HG03378 (cell line): ENCODE measurements around the gene UNC50.
"Not testable (repeated sequence)": the region's sequence is repeated elsewhere in the genome, so short reads cannot be mapped to it uniquely, and the experiment has no call there.

Source experiments
- ATAC-seq: cut with Tn5 transposase; IDR thresholded peaks from one replicate; pipeline ENCODE4 v1.9.1; 2021; ENCODE audit warnings: mild to moderate bottlenecking, moderate library complexity; ENCODE audit not compliant: unreplicated experiment

UNC50 gene

DNA sequence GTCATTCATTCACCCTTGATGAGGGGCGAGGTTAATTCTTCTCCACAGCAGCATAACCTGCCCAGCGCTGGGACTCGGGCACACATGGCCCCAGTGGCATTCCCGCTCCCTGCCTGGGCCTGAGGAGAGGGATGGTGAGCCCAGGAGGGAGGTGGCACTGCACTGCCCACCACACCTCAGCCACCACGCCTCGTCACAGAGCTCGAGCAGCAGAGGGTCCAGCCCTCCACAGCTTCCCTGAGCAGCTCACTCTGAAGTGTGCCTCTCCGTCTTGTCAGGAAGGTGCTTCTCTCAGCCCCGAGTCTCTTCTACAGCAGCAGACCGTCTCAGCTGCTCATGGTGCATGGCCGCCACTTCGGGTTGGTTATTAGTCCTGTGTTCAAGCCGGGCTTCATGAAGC is 35.0 kb upstream of the UNC50 start:
- ATAC-seq, result no peak

DNA sequence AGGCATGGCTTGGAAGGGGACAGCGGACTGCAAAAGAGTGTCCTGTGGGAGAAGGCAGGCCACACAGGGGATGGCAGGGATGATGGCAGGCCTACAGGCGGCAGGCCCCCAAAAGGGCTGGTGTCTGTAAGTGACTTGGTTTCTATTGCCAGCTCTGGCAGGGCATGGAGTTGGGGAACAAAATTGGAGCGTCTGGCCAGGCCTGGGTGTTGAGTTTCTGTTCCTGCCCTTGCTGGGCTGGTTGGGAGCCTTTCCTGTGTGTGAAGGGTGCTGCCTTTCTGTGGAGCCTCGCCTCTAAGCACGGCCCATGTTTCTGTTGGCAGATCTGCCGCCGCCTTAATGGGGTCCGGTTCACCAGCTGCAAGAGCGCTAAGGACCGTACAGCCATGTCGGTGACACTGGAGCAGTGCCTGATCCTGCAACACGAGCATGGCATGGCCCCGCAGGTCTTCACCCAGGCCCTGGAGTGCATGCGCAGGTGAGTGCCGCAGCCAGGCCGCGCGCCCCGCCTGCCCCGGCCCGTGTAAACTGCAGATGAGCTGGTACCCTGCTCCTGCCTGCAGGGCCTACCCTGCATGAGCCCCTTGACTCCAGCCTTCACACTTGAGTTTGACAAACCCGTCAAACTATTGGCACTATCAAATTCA is 31.6 kb upstream of the UNC50 start:
- ATAC-seq, result no peak

DNA sequence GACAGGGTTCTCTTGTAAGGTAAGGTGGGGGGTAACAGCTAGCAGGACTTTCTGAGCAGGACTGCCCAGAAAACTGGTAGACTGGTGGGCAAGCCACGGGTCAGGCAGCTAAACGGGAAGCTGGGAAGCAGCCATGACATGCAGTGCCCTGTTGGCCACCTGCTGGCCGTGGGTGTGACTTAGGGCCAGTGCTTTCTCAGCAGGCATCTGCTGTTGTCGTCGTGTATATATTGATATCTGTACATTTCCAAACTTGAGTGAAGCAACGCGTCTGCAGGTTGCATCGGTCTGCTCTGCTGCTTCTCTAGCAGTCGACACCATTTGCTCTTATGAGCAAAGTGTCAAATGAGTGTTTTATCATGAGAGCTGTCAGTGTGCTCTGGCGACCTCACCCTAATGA is 31.1 kb upstream of the UNC50 start:
- no peak for ATAC-seq

DNA sequence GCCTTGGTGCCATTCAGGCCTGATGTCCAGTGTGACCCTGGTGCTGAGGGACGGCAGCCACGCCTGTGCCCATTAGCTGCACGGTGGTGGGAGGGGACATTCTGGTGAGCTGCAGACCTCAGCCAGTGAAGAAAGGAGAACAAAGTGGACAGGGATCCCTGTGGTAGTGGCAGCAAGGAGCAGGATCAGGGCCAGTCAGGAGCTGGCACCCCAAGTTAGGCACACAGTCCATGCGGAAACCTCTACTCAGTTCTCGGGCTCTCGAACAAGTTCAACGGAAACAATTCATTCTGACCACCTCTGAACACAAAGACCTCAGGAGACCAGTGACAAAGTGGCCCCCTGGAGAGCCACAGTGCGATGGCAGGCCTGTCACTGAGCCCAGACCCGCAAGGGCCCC is 30.2 kb upstream of the UNC50 start:
- no peak for ATAC-seq

DNA sequence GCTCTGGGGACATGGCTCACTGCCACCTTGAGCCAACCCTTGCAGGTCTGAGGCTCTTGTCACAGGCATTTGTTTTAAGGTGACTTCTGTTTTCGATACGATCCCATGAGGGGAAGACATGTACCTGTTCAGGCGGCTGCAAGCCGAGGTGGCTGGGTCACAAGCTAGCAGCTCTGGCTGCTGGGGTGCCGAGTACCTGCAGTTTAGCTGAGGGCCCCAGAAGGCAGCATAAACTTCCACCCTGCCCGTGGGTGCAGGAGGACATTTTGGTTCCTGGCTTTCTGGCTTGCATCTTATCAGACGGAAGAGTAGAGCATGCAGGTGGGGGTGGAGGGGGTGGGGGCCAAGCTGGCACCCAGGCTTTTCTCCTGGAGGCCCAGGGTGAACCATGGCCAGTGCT is 28.5 kb upstream of the UNC50 start:
- ATAC-seq, result no peak

DNA sequence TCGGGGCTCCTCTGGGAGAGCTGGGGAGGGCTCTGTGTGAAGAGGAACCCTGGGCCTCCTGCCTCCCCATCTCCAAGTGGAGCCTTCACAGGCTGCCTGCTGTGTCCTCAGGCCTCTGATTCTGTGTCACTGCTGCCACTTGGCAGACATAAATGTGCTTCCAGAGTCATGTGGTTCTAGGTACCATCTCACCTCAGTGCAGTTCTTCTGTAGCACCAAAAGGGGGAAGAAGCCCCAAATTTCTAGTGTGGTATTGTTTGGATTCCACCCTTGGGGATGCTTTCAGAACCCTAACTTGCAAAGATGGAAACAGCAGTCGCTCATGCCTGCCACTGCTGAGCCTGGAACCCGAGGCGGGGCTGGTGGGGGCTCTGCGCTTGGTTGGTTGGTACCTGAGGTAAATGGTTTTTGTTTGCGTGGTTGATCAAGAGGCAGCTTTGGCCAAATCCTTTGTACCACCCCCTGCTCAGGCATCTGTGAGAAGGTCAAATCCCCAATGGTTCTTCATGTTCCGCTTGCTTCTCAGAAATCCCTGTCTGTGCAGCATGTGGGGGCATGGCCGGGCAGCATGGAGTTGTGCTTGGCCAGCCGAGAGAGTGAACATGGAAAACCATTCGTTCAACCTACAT is 27.6 kb upstream of the UNC50 start:
- no peak for ATAC-seq

DNA sequence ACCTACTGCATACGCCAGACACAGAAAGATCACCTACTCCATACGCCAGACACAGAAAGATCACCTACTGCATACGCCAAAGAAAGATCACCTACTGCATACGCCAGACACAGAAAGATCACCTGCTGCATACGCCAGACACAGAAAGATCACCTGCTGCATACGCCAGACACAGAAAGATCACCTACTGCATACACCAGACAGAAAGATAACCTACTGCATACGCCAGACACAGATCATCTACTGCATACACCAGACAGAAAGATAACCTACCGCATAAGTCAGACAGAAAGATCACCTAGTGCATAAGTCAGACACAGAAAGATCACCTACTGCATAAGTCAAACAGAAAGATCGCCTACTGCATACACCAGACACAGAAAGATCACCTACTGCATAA is 25.9 kb upstream of the UNC50 start:
- ATAC-seq, result no peak

DNA sequence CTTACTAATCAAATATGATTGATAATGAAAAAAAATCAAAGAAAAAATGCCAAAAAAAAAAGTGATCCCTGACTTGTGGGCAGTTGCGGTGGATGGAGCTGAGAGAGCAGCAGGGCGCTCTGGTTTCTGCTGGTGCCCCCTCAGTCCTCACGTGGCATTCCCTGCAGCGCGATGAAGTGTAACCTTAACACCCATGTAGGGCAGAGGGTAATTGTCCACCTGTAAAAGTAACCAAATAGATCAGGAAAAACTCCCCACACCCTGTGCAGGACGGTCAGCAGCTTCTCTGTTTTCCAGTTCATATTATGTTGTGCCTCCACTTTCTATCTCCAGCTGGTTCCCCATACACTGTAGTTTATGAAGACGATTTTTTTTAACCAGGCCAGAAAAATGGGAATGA is 25.1 kb upstream of the UNC50 start:
- ATAC-seq, result no peak

DNA sequence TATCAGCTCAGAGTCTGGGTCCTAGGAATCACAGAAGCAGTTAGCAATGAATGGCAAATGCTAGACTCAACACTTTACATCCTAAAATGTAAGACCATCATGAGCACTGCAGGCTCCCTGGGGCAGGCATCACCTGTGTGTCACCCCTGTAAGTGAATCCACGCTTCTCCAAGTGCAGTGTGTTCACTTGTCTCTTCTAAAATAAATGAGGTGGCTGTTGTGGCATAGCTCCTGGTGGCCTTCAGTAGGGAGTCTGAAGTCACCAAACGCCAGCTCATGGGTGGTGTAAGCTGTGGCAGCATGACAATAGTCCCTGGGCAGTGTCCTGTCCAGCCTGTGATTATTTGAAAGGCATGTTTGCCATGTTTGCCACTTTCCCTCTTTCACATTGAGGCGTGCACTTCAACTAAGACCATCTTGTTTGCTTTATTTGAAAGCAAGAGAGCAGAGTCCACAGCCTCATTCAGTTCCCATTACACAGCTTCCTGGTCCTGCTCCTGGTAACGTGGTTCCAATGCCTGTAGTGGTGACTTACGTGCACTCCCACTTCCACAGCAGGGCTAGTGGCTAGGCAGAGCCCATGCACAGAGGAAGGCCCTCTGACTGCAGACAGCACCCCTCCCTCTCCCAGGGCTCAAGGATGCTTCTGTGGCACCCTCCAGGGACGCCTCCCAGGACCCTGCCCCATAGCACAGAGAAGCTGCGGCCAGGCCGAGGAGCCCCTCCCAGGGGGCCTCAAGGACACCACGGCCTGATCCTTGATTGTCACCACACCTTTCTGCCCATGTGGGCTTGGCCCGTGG is 24.4 kb upstream of the UNC50 start:
- ATAC-seq, result no peak

DNA sequence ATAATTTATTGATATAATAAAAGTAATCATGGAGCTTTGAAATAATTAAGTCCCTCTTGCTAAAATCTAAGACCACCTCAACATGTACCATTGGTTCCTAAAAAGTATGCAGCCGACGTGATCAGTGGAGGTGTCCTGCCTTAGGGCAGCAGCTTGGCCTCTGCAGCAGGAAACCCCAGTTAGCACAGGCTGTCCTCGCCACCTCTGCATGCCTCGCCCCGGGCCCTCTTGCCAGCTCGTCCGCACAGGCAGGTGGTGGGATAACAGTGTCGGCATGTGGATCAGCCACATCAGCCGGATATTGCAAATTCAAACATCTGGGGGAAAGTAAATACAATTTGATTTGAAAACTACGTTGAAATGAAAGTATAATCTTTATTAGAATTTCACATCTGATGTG is 23.0 kb upstream of the UNC50 start:
- no peak for ATAC-seq

DNA sequence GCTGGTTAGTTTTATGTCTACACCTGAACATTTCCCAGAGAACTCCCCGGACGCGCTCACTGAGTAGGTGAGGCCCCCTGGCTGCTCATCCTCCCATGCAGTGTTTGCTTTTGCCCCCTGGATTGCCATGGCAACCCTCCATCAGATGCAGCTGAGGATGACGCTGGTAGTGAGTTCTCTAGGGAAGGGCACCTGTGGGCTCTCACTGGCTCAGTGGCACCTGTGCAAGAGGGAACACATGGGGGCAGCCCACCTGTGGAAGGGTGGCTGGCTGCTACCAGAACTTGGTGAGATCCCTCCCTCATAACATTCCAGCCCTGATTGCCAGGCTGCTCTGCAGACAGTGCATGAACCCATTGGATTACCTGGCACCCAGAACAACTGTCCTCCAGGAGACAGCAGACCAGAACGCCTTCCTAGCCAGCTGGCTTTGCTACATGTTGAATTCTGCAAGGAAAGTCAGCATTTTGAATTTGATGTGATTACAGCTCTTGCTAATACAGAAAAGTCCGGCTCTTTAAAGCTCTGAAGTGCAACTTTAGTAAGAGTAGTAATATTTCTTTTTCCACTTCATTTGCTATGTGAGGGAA is 21.7 kb upstream of the UNC50 start:
- ATAC-seq, result no peak

DNA sequence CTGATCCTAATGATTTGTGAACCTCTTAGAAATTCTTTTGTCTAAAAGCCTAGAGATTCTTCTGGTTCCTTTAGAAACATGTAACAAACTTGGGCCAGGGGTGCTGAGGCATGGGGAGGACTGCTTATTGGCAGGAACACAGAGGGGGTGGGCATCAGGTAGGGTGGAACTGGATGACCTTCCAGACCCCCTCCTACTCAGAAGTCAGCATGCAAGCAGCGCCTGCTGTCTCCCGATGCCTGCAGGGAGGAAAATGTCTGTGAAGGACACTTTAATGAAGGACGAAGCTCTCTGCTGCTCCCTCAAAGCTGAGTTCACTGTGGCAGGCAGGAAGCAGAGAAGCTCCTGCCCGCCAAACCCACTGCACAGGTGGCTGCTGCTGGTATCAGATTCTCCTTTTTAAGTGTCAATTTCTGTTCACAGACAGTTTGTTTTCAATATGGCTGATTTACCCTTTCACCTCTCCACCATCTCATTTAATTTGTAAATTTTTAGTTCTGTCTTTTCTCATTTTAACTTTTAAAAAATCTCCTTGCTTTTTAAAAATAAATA is 19.4 kb upstream of the UNC50 start:
- ATAC-seq, result no peak

DNA sequence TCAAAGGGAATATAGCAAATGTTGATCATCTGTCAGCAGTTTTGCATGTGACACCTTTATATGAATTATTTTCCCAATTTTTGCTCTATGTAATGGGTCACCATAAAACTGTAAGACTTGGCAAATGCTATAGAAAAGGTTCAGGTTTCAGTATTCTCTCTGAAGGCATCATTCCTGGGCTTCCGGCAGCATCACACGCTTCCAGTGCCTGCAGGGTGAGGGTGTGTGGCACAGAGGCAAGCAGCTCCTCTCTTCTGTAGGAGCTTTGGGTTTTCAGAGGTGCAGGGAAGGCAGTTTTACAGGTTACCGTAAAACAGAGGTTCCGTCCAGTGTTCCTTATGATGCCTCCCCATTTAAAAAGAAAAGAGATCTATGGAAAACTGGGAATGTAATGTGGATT is 18.9 kb upstream of the UNC50 start:
- no peak for ATAC-seq

DNA sequence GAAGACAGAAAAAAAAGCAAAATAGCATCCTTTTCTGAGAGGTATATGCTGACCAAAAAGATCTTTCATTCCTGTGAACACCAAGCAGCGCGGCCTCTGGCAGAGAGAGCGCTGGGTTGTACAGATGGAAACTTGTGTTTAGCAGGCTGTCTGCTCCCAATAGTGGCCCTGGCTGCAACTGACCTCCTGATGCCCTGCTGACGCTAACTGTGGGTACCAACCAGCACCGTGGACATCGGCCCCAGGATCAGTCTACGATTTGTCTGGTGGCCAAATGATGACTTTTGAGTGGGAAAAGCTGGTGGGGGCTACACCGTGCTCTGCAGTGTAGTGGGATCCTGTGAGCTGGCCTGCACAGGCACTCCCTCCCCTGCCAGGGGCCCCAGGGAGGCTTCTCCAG is 15.8 kb upstream of the UNC50 start:
- no peak for ATAC-seq

DNA sequence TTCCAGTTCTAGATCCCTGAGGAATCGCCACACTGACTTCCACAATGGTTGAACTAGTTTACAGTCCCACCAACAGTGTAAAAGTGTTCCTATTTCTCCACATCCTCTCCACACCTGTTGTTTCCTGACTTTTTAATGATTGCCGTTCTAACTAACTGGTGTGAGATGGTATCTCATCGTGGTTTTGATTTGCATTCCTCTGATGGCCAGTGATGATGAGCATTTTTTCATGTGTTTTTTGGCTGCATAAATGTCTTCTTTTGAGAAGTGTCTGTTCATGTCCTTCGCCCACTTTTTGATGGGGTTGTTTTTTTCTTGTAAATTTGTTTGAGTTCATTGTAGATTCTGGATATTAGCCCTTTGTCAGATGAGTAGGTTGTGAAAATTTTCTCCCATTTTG is 13.7 kb upstream of the UNC50 start:
- ATAC-seq, result not testable (repeated sequence)

DNA sequence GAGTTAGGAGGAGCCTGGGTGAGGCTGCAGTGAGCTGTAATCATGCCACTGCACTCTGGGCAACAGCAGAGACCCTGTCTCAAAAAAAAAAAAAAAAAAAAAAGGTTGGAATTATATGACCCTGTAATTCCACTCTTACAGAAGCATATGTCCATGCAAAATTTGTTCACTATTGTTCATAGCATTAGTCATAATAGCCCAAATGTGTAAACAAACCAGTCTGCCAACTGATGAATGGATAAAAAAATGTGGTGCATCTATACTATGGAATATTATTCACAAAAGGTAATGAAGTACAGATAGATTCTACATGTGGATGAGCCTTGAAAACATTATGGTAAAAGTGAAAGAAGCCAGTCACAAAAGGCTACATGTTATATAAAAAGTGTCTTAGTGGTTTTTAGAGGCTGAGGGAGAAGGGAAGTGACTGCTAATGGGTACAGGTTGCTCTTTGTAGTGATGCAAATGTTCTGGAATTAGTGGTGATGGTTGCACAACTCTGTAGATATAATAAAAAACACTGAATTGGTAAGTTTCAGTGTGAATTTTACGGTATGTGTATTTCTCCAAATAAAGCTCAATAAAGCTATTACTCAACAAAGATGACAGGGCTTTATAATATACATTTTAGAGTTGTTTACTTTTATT is 9.5 kb upstream of the UNC50 start:
- ATAC-seq, result no peak

DNA sequence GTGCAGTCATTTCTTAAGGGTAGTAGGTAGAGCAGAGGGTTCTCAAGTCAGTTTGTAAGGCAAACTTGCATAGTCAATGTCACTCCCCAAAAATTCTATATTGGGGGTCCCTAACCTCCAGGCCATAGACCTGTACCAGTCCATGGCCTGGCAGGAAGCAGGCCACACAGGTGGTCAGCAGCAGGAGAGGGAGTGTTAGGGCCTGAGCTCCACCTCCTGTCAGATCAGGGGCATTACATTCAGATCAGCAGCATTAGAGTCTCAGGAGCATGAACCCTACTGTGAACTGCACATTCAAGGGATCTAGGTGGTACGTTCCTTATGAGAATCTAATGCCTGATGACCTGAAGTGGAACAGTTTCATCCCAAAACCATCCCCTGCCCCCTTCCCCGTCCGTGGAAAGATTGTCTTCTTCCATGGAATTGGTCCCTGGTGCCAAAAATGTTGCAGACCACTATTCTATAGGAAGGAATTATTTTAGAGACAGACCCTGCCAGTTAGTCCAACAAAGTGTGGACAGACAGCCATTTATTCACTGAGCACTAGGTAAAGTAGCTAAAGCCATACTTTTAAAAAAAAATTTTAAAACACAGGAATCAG is 6.8 kb upstream of the UNC50 start:
- no peak for ATAC-seq

DNA sequence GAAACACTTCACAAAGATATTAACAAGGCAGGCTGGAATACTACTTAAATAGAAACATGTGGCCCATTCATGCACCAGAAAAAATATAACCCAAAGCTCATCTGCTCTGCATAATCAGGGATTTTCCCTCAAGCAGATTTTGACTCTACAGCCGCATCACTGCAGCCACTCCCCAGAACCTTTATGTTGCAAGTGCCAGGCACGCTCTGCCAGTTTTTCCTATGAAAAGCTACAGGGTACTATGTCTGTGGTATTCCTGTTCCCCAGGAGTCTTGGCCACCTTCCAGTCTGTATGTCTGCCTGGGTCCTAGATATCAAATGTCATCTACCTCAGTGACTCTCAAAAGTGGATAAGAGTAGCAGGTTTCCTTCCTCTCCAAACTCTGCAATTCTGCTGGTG is 3.8 kb upstream of the UNC50 start:
- ATAC-seq, result no peak

DNA sequence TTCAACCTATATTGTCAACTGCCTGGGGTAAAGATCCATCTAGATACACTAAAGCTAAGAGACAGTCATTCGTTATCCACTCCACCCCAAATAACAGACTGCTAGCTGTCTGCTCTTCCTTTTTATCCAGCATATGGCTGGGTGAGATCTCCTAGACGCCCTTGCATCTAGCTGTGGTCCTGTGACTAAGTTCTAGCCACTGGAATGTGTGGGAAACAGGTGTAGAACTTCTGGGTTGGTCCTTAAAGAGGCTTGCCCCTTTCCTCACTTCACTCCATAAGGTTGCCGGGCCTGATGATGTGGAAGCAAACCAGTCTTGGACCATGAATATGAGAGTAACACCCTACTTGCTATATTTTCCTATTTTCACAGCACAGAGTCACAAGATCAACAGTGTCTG is 3.3 kb upstream of the UNC50 start:
- ATAC-seq, result no peak

DNA sequence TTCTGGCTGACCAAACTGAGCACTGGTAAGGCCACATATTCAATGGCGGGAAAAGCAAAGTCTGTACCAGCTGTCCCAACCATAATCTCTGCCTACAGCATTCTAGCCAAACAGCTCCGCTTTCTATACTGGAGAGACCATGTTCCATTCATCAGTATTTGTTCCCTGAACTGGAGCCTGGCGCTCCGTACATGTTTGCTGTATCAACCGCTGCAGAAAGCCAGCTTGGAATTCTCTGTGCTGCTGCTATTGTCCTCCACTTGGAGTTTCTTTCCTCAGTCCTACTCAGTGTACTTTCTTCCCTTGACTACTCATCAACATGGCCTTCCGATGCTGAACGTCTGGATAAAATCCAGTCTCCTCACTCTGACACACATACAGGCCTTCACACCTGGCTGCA is 2.0 kb upstream of the UNC50 start:
- ATAC-seq, result no peak

DNA sequence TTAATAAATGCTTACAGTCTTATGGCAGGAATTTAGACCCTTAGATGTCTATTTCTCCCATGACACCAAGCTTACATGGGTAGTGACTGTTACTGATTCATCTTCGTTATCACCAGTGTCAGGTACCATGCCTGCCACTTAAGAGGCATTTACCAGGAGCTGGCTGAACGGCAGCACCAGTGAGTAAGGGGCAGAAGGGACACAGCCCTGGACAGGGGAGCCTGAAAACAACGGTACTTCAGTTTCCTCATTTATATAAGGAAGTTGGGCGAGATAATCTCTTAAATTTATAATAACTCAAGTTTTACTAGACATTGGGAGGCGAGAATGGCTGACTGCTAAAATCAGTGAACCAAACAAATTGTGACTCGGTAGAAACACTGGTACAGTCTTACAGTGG is 1.3 kb upstream of the UNC50 start:
- ATAC-seq, result no peak
